Stimulated activated CD8-positive, alpha-beta memory T cell treated with anti-CD3 and anti-CD28 coated beads, Interleukin-4, amount 100 ng/mL, for 48 hours (primary cell): ENCODE data around the gene RNF111.
"Not testable (repeated sequence)": the region's sequence is repeated elsewhere in the genome, so short reads cannot be mapped to it uniquely, and the experiment has no call there.

ENCODE experiments used
- DNase-seq: peaks from one replicate; pipeline ENCODE4 v3.0.0-alpha.2; 2020

RNF111 gene

GRCh38 chr15:59063042-59063441, 75.6 kb downstream of the RNF111 start:
- DNase-seq = no peak

- DNase-seq = no peak
These were observed 82.0 kb downstream of the RNF111 start for GRCh38 chr15:59069430-59069829.

- DNase-seq = no peak
These were observed 87.1 kb downstream of the RNF111 start for GRCh38 chr15:59074607-59075006.

DNA sequence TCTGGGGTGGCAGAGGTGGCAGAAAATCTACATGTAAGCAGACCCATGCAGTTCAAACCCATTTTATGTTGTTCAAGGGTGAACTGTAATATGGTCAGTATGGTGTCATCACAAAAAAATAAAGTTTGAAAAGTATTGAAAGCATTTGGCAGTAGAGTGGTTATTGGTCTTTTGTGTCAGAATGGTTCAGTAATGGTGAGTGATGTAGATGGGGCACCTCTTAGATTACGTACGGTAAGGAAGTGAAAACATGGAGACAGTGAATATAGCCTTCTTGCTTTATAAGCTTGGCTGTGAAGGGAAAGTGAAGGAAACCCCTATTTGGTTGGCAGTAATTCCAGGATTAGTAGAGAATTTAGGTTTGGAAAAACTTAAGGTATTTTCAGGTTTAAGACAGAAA, 100.3 kb downstream of the RNF111 start:
- no peak for DNase-seq

GRCh38 chr15:59094077-59094476, 106.6 kb downstream of the RNF111 start:
- DNase-seq = no peak

- DNase-seq = no peak
These were observed 109.0 kb downstream of the RNF111 start for GRCh38 chr15:59096429-59096828.

GRCh38 chr15:59099162-59099685, 111.8 kb downstream of the RNF111 start:
- no peak for DNase-seq

DNA sequence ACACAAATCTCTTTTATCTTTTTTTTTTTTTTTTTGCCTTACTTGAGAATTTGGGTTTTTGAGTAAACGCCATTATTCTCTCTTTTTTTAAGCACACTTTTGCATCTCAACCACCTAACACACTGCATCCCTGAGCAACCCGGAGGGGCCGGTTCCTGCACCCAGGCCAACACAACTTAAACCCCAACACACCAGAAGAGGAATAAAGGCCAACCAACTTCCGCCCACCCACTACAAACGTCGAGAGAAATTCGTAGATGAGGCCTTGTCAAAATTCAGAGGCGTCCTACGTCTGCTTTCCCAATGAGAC, 117.1 kb downstream of the RNF111 start:
- DNase-seq = peak; percentile 51

- DNase-seq = peak; percentile 84
These were observed 117.7 kb downstream of the RNF111 start, which contains the start of gene CCNB2 for GRCh38 chr15:59104912-59105732. Gene CCNB2, plus strand, starts transcription at chr15:59105146. Its CDS starts 123 bp downstream, at chr15:59105269.

DNA sequence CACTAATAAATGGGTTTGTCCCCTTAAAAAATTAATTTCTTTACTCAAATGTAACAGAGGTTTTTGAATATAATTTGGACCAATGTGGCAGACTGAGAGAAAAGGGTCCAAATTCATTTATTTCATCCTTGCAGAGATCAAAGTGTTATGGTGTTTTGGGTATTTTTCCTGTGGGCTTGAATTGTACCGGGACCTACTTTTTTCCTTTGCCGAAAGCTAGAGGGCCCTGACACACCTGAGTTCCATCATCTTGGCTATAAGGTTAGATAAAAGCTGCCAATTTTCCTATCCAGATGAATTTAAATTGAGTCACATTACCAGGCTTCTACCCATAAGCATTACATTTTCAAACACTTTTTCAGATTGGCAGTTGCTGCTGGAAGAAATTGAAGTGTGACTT, 118.4 kb downstream of the RNF111 start:
- DNase-seq = no peak

GRCh38 chr15:59111251-59111650, 123.8 kb downstream of the RNF111 start:
- no peak for DNase-seq

- DNase-seq = no peak
These were observed 127.6 kb downstream of the RNF111 start for GRCh38 chr15:59115047-59115446.

GRCh38 chr15:59116141-59116540, 128.7 kb downstream of the RNF111 start:
- DNase-seq = no peak

DNA sequence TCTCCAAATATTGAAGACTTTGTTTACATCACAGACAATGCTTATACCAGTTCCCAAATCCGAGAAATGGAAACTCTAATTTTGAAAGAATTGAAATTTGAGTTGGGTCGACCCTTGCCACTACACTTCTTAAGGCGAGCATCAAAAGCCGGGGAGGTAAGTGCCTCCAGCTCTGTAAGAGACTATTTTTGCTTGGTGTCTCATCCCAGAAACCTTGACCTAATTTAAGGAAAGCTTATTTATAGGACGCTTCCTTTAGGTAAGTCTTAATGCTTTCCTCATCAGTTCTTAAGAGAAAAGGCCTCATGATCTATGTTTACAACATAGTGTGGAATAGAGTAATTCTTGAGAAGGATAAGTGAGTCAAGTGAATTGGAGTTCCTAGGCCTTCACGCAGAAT, 129.3 kb downstream of the RNF111 start:
- DNase-seq = no peak

DNA sequence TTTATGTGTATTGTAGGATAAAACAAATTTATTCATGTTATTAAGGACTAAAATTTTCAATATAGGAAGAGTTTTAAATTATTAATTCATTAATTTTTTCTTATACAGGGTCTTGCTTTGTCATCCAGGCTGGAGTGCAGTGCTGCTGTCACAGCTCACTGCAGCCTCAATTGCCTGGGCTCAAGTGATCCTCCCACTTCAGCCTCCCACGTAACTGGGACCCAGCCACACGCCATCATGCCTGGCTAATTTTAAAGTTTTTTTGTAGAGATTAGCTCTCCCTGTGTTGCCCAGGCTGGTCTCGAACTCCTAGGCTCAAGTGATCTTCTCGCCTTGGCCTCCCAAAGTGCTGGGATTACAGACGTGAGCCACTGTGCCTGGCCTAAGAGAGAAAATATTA, 132.2 kb downstream of the RNF111 start:
- DNase-seq = no peak

- DNase-seq = no peak
These were observed 133.5 kb downstream of the RNF111 start for GRCh38 chr15:59120937-59121336.

DNA sequence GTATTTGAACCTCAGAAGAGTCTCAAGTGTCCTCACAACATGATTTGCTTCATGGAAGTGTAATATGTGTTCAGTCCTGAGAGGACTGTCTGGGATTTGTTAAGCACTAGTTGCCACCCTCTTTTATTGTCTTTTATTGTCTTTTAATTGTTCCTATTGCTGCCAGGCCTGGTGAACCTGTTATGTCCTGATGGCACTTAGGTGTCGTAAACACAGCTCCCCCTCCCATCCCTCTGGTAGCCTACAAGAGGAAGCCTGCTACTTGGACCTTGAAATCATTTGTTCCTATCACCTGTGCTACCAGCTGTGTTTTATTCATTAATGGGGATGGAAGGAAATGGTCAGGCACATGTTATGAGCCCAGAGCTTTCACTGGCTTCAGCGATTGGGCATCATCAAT, 136.8 kb downstream of the RNF111 start:
- DNase-seq = no peak

GRCh38 chr15:59125683-59126082, 138.2 kb downstream of the RNF111 start:
- not testable (repeated sequence) for DNase-seq

DNA sequence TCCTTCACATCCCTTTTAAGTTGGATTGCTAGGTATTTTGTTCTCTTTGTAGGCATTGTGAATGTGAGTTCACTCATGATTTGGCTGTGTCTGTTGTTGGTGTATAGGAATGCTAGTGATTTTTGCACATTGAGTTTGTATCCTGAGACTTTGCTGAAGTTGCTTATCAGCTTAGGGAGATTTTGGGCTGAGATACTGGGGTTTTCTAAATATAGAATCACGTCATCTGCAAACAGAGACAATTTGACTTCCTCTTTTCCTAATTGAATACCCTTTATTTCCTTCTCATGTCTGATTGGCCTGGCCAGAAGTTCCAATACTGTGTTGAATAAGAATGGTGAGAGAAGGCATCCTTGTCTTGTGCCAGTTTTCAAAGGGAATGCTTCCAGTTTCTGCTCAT, 139.8 kb downstream of the RNF111 start:
- not testable (repeated sequence) for DNase-seq

GRCh38 chr15:59131456-59131855, 144.0 kb downstream of the RNF111 start:
- DNase-seq = no peak

- DNase-seq = no peak
These were observed 144.6 kb downstream of the RNF111 start for GRCh38 chr15:59131969-59132562.

DNA sequence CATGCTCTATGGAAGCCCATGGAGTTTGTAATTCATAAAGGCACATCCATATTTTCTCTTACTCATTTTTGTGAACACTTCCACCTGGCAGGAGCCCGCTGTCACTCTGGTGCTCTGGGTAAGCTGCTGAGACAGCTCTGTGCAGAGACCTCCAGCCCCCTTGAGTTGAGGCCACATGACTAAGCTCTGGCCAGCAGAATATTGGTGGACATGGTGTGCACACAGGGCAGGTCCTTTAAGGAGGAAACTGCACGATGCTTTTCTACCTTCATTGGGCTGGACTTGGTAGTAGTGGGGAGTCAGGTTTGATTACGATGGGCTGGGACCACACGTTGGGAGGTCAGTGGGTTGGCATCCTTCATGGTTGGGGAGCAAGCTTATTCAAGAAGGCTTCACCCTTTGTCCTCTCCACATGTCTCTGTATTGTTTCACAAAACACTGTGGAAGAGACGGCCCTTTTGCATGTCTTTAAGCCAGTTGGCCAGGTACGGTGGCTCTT, 146.5 kb downstream of the RNF111 start:
- no peak for DNase-seq

- no peak for DNase-seq
These were observed 150.1 kb downstream of the RNF111 start for GRCh38 chr15:59137566-59137965.

- DNase-seq = peak; percentile 63
These were observed 150.8 kb downstream of the RNF111 start for GRCh38 chr15:59138243-59138642.
